H1 (cell line): ENCODE data around the gene FMO5. TPM values are rescaled to one million over a fixed set of nuclear protein-coding genes. Genes with fewer than 3 reads are reported as not detected.

Experiments used
- CTCF ChIA-PET: fragments of 300-600 bp; sonication (Branson Sonifier 250); formaldehyde crosslinking; loops from one replicate; lab custom pipeline; 2021; ENCODE audit not compliant: partially characterized antibody; lab: Charles Lee
- POLR2A ChIA-PET: fragments of 300-600 bp; sonication (Branson Sonifier 250); formaldehyde crosslinking; loops from one replicate; lab custom pipeline; 2021; ENCODE audit warnings: inconsistent platforms; ENCODE audit not compliant: partially characterized antibody; lab: Charles Lee
- DNase-seq, 2 experiments: peaks; one replicate each; pipeline versions ENCODE4 v3.0.0 to v3.0.0-alpha.2; 2010 to 2022; ENCODE audit warnings: low spot score in 2 of 2, low read depth in 1 of 2, mixed read lengths in 1 of 2
- FAIRE-seq: peaks from 2 replicates; lab custom pipeline; 2011; peaks lifted over from hg19 to GRCh38; lab: Jason Lieb, UNC
- H2AFZ ChIP-seq: 2 replicates; pipeline ENCODE4 v1.8.1; 2012; ENCODE audit warnings: low read length, inconsistent platforms
- H2AK5ac ChIP-seq: 2 replicates; pipeline ENCODE4 v1.6.1; 2013; ENCODE audit warnings: low read depth, low read length
- H2BK120ac ChIP-seq: replicated peaks from 2 replicates; pipeline ENCODE3; 2013; ENCODE audit warnings: low read depth, low read length, inconsistent platforms
- H2BK12ac ChIP-seq: 2 replicates; pipeline ENCODE4 v1.6.1; 2013; ENCODE audit warnings: low read depth, low read length
- H2BK15ac ChIP-seq: 2 replicates; pipeline ENCODE4 v1.6.1; 2013; ENCODE audit warnings: low read length
- H2BK20ac ChIP-seq: 2 replicates; pipeline ENCODE4 v1.6.1; 2013; ENCODE audit warnings: low read length
- H2BK5ac ChIP-seq: 2 replicates; pipeline ENCODE4 v1.6.1; 2013; ENCODE audit warnings: low read depth, low read length
- H3K14ac ChIP-seq: 2 replicates; pipeline ENCODE4 v1.6.1; 2013; ENCODE audit warnings: inconsistent platforms; ENCODE audit not compliant: insufficient read length
- H3K18ac ChIP-seq: 2 replicates; pipeline ENCODE4 v1.6.1; 2013; ENCODE audit warnings: low read length; ENCODE audit errors: extremely low read depth
- H3K23ac ChIP-seq: 2 replicates; pipeline ENCODE4 v1.6.1; 2013; ENCODE audit warnings: inconsistent platforms; ENCODE audit not compliant: insufficient read length
- H3K23me2 ChIP-seq: 2 replicates; pipeline ENCODE4 v1.6.1; 2013; ENCODE audit warnings: low read depth, low read length
- H3K27ac ChIP-seq: 2 replicates; pipeline ENCODE4 v1.6.1; 2011; ENCODE audit warnings: low read depth, low read length, inconsistent platforms
- H3K27me3 ChIP-seq, 4 experiments: replicated peaks in 1 of 4; 1 replicate in 1 of 4; 2 replicates in 3 of 4; pipeline versions ENCODE4 v1.6.1 to v1.8.1; 2011 to 2013; ENCODE audit warnings: low read length in 3 of 4, mild to moderate bottlenecking in 3 of 4, inconsistent platforms in 2 of 4, mixed read lengths in 2 of 4, moderate library complexity in 1 of 4; ENCODE audit not compliant: control insufficient read depth in 3 of 4, insufficient read depth in 3 of 4; ENCODE audit errors: extremely low read depth in 1 of 4
- H3K36me3 ChIP-seq, 4 experiments: 2 replicates each; pipeline versions ENCODE4 v1.6.1 to v1.8.1; 2011 to 2013; ENCODE audit warnings: mild to moderate bottlenecking in 4 of 4, low read length in 3 of 4, moderate library complexity in 2 of 4, control low read depth in 1 of 4, inconsistent platforms in 1 of 4; ENCODE audit not compliant: insufficient read depth in 4 of 4, control insufficient read depth in 2 of 4
- H3K4ac ChIP-seq: replicated peaks from 2 replicates; pipeline ENCODE3; 2013; ENCODE audit warnings: low read length, low read depth, mixed read lengths, inconsistent platforms; ENCODE audit not compliant: insufficient read length
- H3K4me1 ChIP-seq, 4 experiments: replicated peaks in 1 of 4; 1 replicate in 1 of 4; 2 replicates in 3 of 4; pipeline versions ENCODE4 v1.6.1 to v1.8.1; 2011 to 2013; ENCODE audit warnings: low read length in 3 of 4, inconsistent platforms in 2 of 4, mixed read lengths in 1 of 4; ENCODE audit not compliant: insufficient read depth in 4 of 4, control insufficient read depth in 3 of 4
- H3K4me2 ChIP-seq, 2 experiments: 2 replicates each; pipeline versions ENCODE4 v1.6.1 to v1.8.1; 2011 to 2013; ENCODE audit warnings: low read depth in 2 of 2, low read length in 2 of 2, control low read depth in 1 of 2, inconsistent platforms in 1 of 2, mild to moderate bottlenecking in 1 of 2; ENCODE audit not compliant: insufficient read depth in 1 of 2
- H3K4me3 ChIP-seq, 4 experiments: fragments of 200-600, 300-600 bp in 1 of 4; sonication (generic), shearing (Covaris generic), sonication (Bioruptor Twin) in 1 of 4; 2 replicates each; pipeline versions ENCODE4 v1.5.1 to v1.8.1; 2011 to 2016; ENCODE audit warnings: low read length in 4 of 4, low read depth in 3 of 4, control low read depth in 2 of 4, inconsistent platforms in 2 of 4, mild to moderate bottlenecking in 2 of 4, mixed read lengths in 1 of 4, moderate library complexity in 1 of 4; ENCODE audit not compliant: insufficient read depth in 2 of 4; ENCODE audit errors: extremely low read depth in 1 of 4
- H3K56ac ChIP-seq: replicated peaks from 2 replicates; pipeline ENCODE3; 2013; ENCODE audit warnings: low read depth, mild to moderate bottlenecking, mixed read lengths, low read length, inconsistent platforms; ENCODE audit not compliant: insufficient read length
- H3K79me1 ChIP-seq: 2 replicates; pipeline ENCODE4 v1.6.1; 2013; ENCODE audit warnings: low read depth, low read length, control low read depth
- H3K79me2 ChIP-seq, 2 experiments: 2 replicates each; pipeline versions ENCODE4 v1.6.1 to v1.8.1; 2012 to 2013; ENCODE audit warnings: low read length in 2 of 2, mild to moderate bottlenecking in 2 of 2, inconsistent platforms in 1 of 2; ENCODE audit not compliant: insufficient read depth in 2 of 2, control insufficient read depth in 1 of 2
- H3K9ac ChIP-seq, 4 experiments: replicated peaks in 1 of 4; 1 replicate in 1 of 4; 2 replicates in 3 of 4; pipeline versions ENCODE4 v1.6.1 to v1.8.1; 2011 to 2013; ENCODE audit warnings: low read depth in 3 of 4, low read length in 3 of 4, control low read depth in 2 of 4, mild to moderate bottlenecking in 2 of 4, moderate library complexity in 2 of 4, inconsistent platforms in 1 of 4; ENCODE audit errors: extremely low read depth in 1 of 4
- H3K9me3 ChIP-seq, 2 experiments: 2 replicates each; pipeline versions ENCODE4 v1.6.1 to v1.8.1; 2012 to 2013; ENCODE audit warnings: mild to moderate bottlenecking in 2 of 2, moderate library complexity in 2 of 2, control low read depth in 1 of 2, inconsistent platforms in 1 of 2, low read depth in 1 of 2, low read length in 1 of 2, mixed read lengths in 1 of 2; ENCODE audit not compliant: insufficient read depth in 2 of 2
- H4K20me1 ChIP-seq, 2 experiments: replicated peaks in 1 of 2; 2 replicates each; pipeline versions ENCODE3 to v1.8.1; 2011 to 2013; ENCODE audit warnings: inconsistent platforms in 2 of 2, low read length in 2 of 2, mild to moderate bottlenecking in 1 of 2; ENCODE audit not compliant: insufficient read depth in 2 of 2, control insufficient read depth in 1 of 2
- H4K5ac ChIP-seq: 2 replicates; pipeline ENCODE4 v1.6.1; 2013; ENCODE audit warnings: low read length, low read depth, mixed read lengths, inconsistent platforms; ENCODE audit not compliant: insufficient read length
- H4K8ac ChIP-seq: 2 replicates; pipeline ENCODE4 v1.8.0; 2013; ENCODE audit warnings: mild to moderate bottlenecking, moderate library complexity, low read length, inconsistent platforms; ENCODE audit not compliant: insufficient read depth; ENCODE audit errors: extremely low read depth
- H4K91ac ChIP-seq: replicated peaks from 2 replicates; pipeline ENCODE3; 2013; ENCODE audit warnings: low read length, mixed read lengths, inconsistent platforms; ENCODE audit not compliant: insufficient read length
- WGBS, 2 experiments: shearing (Covaris generic) in 1 of 2; methylation state at CpG; one replicate each; pipeline versions ENCODE4 v1.1.6 to v1.1.7; 2013 to 2015; ENCODE audit warnings: low lambda C conversion rate in 2 of 2, mixed read lengths in 2 of 2, inconsistent platforms in 1 of 2, low coverage in 1 of 2, missing lambda C conversion rate in 1 of 2; ENCODE audit not compliant: insufficient replicate concordance in 2 of 2, insufficient coverage in 1 of 2, insufficient read length in 1 of 2; ENCODE audit errors: extremely low coverage in 1 of 2, missing lambda C conversion rate in 1 of 2; 5-methylcytosine and 5-hydroxymethylcytosine counted together
- polyA plus RNA-seq, 7 experiments: library from polyadenylated mRNA; depleted of rRNA in 3 of 7; stranded (reverse) in 5 of 7; unstranded in 2 of 7; fragments of >200 nt in 5 of 7; fragments of 200-250 nt in 2 of 7; gene quantifications; 1 replicate in 5 of 7; 2 replicates in 1 of 7; 4 replicates in 1 of 7; pipeline versions ENCODE4 v1.2.1 to v1.2.3, GENCODE V29; 2011 to 2013; ENCODE audit warnings: missing spikeins in 2 of 7, mixed read lengths in 2 of 7
- total RNA-seq: library from RNA; stranded (reverse); fragmentation: NEBNext Ultra II Directional; extraction: Animal tissue kit (Norgen Biotek cat#: 25700); gene quantifications from 2 replicates; pipeline ENCODE4 v1.2.1, GENCODE V29; 2021

FMO5 gene
- total and polyA plus RNA-seq, 2 of the 8 experiments (the other 6 are each of a cell fraction or from before 2014, with no cell fraction given): 0.27 to 0.34 TPM

DNA sequence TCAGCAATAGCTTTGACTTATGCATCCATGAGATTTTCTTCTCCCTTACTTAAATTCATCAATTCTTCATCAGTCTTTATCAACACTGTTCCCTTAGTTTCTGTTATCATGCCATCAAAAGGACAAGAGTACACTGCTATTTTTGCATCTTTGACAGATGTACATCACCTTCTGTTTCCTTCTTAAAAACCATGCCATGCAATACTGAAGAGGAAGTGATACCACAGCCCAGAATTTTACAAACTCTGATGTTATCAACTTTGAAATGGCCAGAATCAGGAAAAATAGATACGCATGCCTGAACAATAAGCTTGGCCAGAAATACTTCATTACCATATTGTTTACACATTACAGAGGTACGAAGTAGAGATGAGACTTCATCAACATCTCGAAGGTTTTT, 21.1 kb downstream of the FMO5 start:
- ChIA-PET POLR2A (no interaction called here), CTCF (interaction anchor here (1.5 kb wide), 1 partner anchor 23 kb away, joined by 3 read pairs; no protein-coding TSS in a partner anchor)
- Histone ChIP-seq H3K27me3 (no peaks in the 10 kb centered on the region), H3K79me1 (no peaks in the 10 kb centered on the region), H2BK20ac (no peak overlapping the region), H3K4me1 (no peaks in the 10 kb centered on the region), H2AFZ (no peak overlapping the region), H2BK120ac (no peak overlapping the region), H3K27ac (no peak overlapping the region), H4K5ac (no peak overlapping the region), H2AK5ac (no peak overlapping the region), H2BK12ac (no peak overlapping the region), H4K8ac (no peak overlapping the region), H2BK15ac (no peak overlapping the region), H3K56ac (no peak overlapping the region), H3K23me2 (no peaks in the 10 kb centered on the region), H3K14ac (no peak overlapping the region), H3K9ac (no peak overlapping the region), H3K23ac (no peak overlapping the region), H3K4me3 (no peak overlapping the region), H2BK5ac (no peak overlapping the region), H3K4me2 (no peak overlapping the region), H3K79me2 (no peaks in the 10 kb centered on the region), H3K4ac (no peak overlapping the region), H4K20me1 (no peaks in the 10 kb centered on the region), H3K36me3 (no peaks in the 10 kb centered on the region), H3K9me3 (no peaks in the 10 kb centered on the region), H3K18ac (no peak overlapping the region), H4K91ac (no peak overlapping the region)
- 91% methylated on average over 3 of the region's 3 CpGs; no CpG with 5 or more reads in 1 of the 2 experiments for WGBS, 2 experiments
- FAIRE-seq (no peak), DNase-seq (no peak)
